H9 (cell line): Measurements from ENCODE around the gene FADS2. TPM values are rescaled to one million over a fixed set of nuclear protein-coding genes. Genes with fewer than 3 reads are reported as not detected.

Experiments
- DNase-seq: peaks from one replicate; pipeline ENCODE4 v3.0.0-alpha.2; 2017
- H2AFZ ChIP-seq: one replicate; pipeline ENCODE4 v1.6.1; 2013; ENCODE audit warnings: mild to moderate bottlenecking, low read length, control low read depth, moderate library complexity
- H2AK5ac ChIP-seq: 2 replicates; pipeline ENCODE4 v1.6.1; 2013; ENCODE audit warnings: low read length, control low read depth, mixed read lengths; ENCODE audit not compliant: insufficient read length
- H2BK120ac ChIP-seq: one replicate; pipeline ENCODE4 v1.6.1; 2013; ENCODE audit warnings: low read depth, mild to moderate bottlenecking, low read length, control low read depth, inconsistent platforms; ENCODE audit not compliant: poor library complexity, severe bottlenecking
- H2BK12ac ChIP-seq: 2 replicates; pipeline ENCODE4 v1.6.1; 2013; ENCODE audit warnings: low read length, control low read depth, mixed read lengths, low read depth; ENCODE audit not compliant: insufficient read length
- H2BK15ac ChIP-seq: 2 replicates; pipeline ENCODE4 v1.6.1; 2013; ENCODE audit warnings: low read depth, low read length, control low read depth
- H2BK20ac ChIP-seq: one replicate; pipeline ENCODE4 v1.6.1; 2013; ENCODE audit warnings: low read depth, mild to moderate bottlenecking, low read length, control low read depth, inconsistent platforms; ENCODE audit not compliant: poor library complexity, severe bottlenecking
- H2BK5ac ChIP-seq: 2 replicates; pipeline ENCODE4 v1.6.1; 2013; ENCODE audit warnings: low read length, control low read depth, mixed read lengths; ENCODE audit not compliant: insufficient read length
- H3K14ac ChIP-seq: 2 replicates; pipeline ENCODE4 v1.6.1; 2013; ENCODE audit warnings: low read length, control low read depth; ENCODE audit not compliant: insufficient read depth
- H3K18ac ChIP-seq: 2 replicates; pipeline ENCODE4 v1.6.1; 2013; ENCODE audit warnings: low read depth, mild to moderate bottlenecking, mixed read lengths, low read length, control low read depth; ENCODE audit not compliant: insufficient read length
- H3K23ac ChIP-seq: 2 replicates; pipeline ENCODE4 v1.6.1; 2013; ENCODE audit warnings: low read length, control low read depth, mixed read lengths, low read depth; ENCODE audit not compliant: insufficient read length
- H3K23me2 ChIP-seq: 2 replicates; pipeline ENCODE4 v1.6.1; 2013; ENCODE audit warnings: low read depth, mild to moderate bottlenecking, mixed read lengths, low read length, control low read depth; ENCODE audit not compliant: insufficient read length, poor library complexity, severe bottlenecking
- H3K27ac ChIP-seq: 2 replicates; pipeline ENCODE4 v1.5.1; 2013; ENCODE audit warnings: low read length, control low read depth, mixed read lengths, low read depth; ENCODE audit not compliant: insufficient read length
- H3K27me3 ChIP-seq: 2 replicates; pipeline ENCODE4 v1.6.1; 2013; ENCODE audit warnings: low read length, control low read depth, inconsistent platforms; ENCODE audit not compliant: insufficient read depth
- H3K4ac ChIP-seq: 2 replicates; pipeline ENCODE4 v1.6.1; 2013; ENCODE audit warnings: low read depth, mild to moderate bottlenecking, control low read depth, inconsistent platforms, low read length, moderate library complexity
- H3K4me1 ChIP-seq: 2 replicates; pipeline ENCODE4 v1.6.1; 2013; ENCODE audit warnings: low read length, control low read depth, inconsistent platforms; ENCODE audit not compliant: insufficient read depth
- H3K4me2 ChIP-seq: 2 replicates; pipeline ENCODE4 v1.6.1; 2013; ENCODE audit warnings: low read length, control low read depth, mixed read lengths; ENCODE audit not compliant: insufficient read length, insufficient read depth
- H3K56ac ChIP-seq: 2 replicates; pipeline ENCODE4 v1.6.1; 2013; ENCODE audit warnings: low read depth, mild to moderate bottlenecking, mixed read lengths, low read length, control low read depth; ENCODE audit not compliant: insufficient read length
- H3K79me1 ChIP-seq: 2 replicates; pipeline ENCODE4 v1.6.1; 2013; ENCODE audit warnings: low read depth, mild to moderate bottlenecking, moderate library complexity, low read length, control low read depth, inconsistent platforms; ENCODE audit not compliant: insufficient read depth, poor library complexity, severe bottlenecking
- H3K79me2 ChIP-seq: 2 replicates; pipeline ENCODE4 v1.6.1; 2013; ENCODE audit warnings: low read length, control low read depth, inconsistent platforms; ENCODE audit not compliant: insufficient read depth
- H3K9ac ChIP-seq: 2 replicates; pipeline ENCODE4 v1.6.1; 2013; ENCODE audit warnings: low read length, control low read depth, mixed read lengths; ENCODE audit not compliant: insufficient read length; ENCODE audit errors: extremely low read depth
- H3K9me3 ChIP-seq: one replicate; pipeline ENCODE4 v1.6.1; 2013; ENCODE audit warnings: low read depth, low read length, inconsistent platforms; ENCODE audit not compliant: control insufficient read depth
- H3T11ph ChIP-seq: one replicate; pipeline ENCODE4 v1.6.1; 2013; ENCODE audit warnings: mild to moderate bottlenecking, low read length, control low read depth, inconsistent platforms
- H4K20me1 ChIP-seq: one replicate; pipeline ENCODE4 v1.6.1; 2013; ENCODE audit not compliant: control insufficient read depth, insufficient read length, insufficient read depth
- H4K5ac ChIP-seq: 2 replicates; pipeline ENCODE4 v1.6.1; 2013; ENCODE audit warnings: low read depth, mild to moderate bottlenecking, mixed read lengths, low read length, control low read depth; ENCODE audit not compliant: insufficient read length
- H4K8ac ChIP-seq: replicated peaks from 2 replicates; pipeline ENCODE4 v1.6.1; 2013; ENCODE audit warnings: low read length, control low read depth, mixed read lengths, low read depth; ENCODE audit not compliant: insufficient read length
- H4K91ac ChIP-seq: 2 replicates; pipeline ENCODE4 v1.6.1; 2013; ENCODE audit warnings: low read depth, mild to moderate bottlenecking, moderate library complexity, mixed read lengths, low read length, control low read depth; ENCODE audit not compliant: insufficient read length
- H3K27ac Mint-ChIP-seq, 3 experiments: 2 replicates in 2 of 3; 3 replicates in 1 of 3; pipeline ENCODE4 v1.8.0; 2020 to 2021; ENCODE audit warnings: mixed read lengths in 3 of 3, mild to moderate bottlenecking in 1 of 3, moderate library complexity in 1 of 3
- H3K27me3 Mint-ChIP-seq: 2 replicates; pipeline ENCODE4 v1.8.0; 2021; ENCODE audit warnings: low read depth, mild to moderate bottlenecking, moderate library complexity, mixed read lengths
- H3K36me3 Mint-ChIP-seq, 3 experiments: 2 replicates in 2 of 3; 3 replicates in 1 of 3; pipeline ENCODE4 v1.8.0; 2020 to 2021; ENCODE audit warnings: low read depth in 3 of 3, mixed read lengths in 3 of 3; ENCODE audit not compliant: insufficient read depth in 1 of 3
- H3K4me1 Mint-ChIP-seq, 2 experiments: 2 replicates each; pipeline ENCODE4 v1.8.0; 2020; ENCODE audit warnings: mixed read lengths in 2 of 2
- H3K4me3 Mint-ChIP-seq, 2 experiments: 2 replicates in 1 of 2; 3 replicates in 1 of 2; pipeline ENCODE4 v1.8.0; 2020 to 2021; ENCODE audit warnings: mild to moderate bottlenecking in 2 of 2, mixed read lengths in 2 of 2, moderate library complexity in 1 of 2
- H3K9me3 Mint-ChIP-seq, 2 experiments: 2 replicates in 1 of 2; 3 replicates in 1 of 2; pipeline ENCODE4 v1.8.0; 2020; ENCODE audit warnings: mild to moderate bottlenecking in 2 of 2, mixed read lengths in 2 of 2, moderate library complexity in 1 of 2
- WGBS: extraction: QIAGEN DNeasy Blood & Tissue Kit; methylation state at CpG from one replicate; pipeline ENCODE4 v1.1.7; 2013; ENCODE audit warnings: missing lambda C conversion rate, low lambda C conversion rate, mixed read lengths; ENCODE audit not compliant: insufficient read length; ENCODE audit errors: extremely low coverage; 5-methylcytosine and 5-hydroxymethylcytosine counted together
- total RNA-seq: library from RNA; stranded (reverse); gene quantifications from 2 replicates; pipeline ENCODE4 v1.2.1, GENCODE V29; 2021
- TF ChIP-seq, protein P1 (sequence below): fragments of 200-600 bp; sonication (generic); conservative IDR thresholded peaks from 3 replicates; pipeline ENCODE4 v1.8.0; 2021; ENCODE audit warnings: antibody characterized with exemption, mild to moderate bottlenecking

The FADS2 gene
- total RNA-seq, 1 experiment from 2014 or later, result 322 TPM

GRCh38 chr11:61866958-61867343 is 38.9 kb downstream of the FADS2 start:
- Histone ChIP-seq H3K4me2 (no peak overlapping the region), H3K9ac (no peak overlapping the region), H2BK120ac (no peak overlapping the region), H2BK15ac (no peak overlapping the region), H3K27ac (no peak overlapping the region), H3K79me2 (no peaks in the 10 kb centered on the region), H2AK5ac (no peak overlapping the region), H3T11ph (no peak overlapping the region), H3K4ac (no peak overlapping the region), H2AFZ (no peak overlapping the region), H4K91ac (no peak overlapping the region), H3K23ac (no peak overlapping the region), H3K4me1 (no peaks in the 10 kb centered on the region), H2BK20ac (no peak overlapping the region), H2BK12ac (no peak overlapping the region), H3K9me3 (no peaks in the 10 kb centered on the region), H3K18ac (no peak overlapping the region), H3K23me2 (no peaks in the 10 kb centered on the region), H3K14ac (no peak overlapping the region), H4K8ac (no peak overlapping the region), H4K5ac (no peak overlapping the region), H4K20me1 (no peaks in the 10 kb centered on the region), H2BK5ac (no peak overlapping the region), H3K79me1 (no peaks in the 10 kb centered on the region), H3K56ac (no peak overlapping the region), H3K27me3 (no peaks in the 10 kb centered on the region; the same call in 1 of the 2 replicates)
- Mint-ChIP-seq H3K4me3 (no peak overlapping the region), H3K36me3 (peaks cover 17 to 34% (median 33%) of the 10 kb centered on the region in 3 experiments), H3K4me1 (peaks cover 15 to 20% of the 10 kb centered on the region in 2 experiments), H3K9me3 (no peaks in the 10 kb centered on the region), H3K27me3 (peaks cover 16% of the 10 kb centered on the region), H3K27ac (no peak overlapping the region)
- DNase-seq, result no peak
- TF ChIP-seq, protein P1, sequence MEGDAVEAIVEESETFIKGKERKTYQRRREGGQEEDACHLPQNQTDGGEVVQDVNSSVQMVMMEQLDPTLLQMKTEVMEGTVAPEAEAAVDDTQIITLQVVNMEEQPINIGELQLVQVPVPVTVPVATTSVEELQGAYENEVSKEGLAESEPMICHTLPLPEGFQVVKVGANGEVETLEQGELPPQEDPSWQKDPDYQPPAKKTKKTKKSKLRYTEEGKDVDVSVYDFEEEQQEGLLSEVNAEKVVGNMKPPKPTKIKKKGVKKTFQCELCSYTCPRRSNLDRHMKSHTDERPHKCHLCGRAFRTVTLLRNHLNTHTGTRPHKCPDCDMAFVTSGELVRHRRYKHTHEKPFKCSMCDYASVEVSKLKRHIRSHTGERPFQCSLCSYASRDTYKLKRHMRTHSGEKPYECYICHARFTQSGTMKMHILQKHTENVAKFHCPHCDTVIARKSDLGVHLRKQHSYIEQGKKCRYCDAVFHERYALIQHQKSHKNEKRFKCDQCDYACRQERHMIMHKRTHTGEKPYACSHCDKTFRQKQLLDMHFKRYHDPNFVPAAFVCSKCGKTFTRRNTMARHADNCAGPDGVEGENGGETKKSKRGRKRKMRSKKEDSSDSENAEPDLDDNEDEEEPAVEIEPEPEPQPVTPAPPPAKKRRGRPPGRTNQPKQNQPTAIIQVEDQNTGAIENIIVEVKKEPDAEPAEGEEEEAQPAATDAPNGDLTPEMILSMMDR, result no peak
- WGBS, result no CpG with 5 or more reads among the region's 6 CpGs
